Superior temporal gyrus (tissue), 1 donor: ENCODE results near the gene ISG20L2.

Experiments
- DNase-seq: peaks from one replicate; pipeline ENCODE4 v3.0.0-alpha.2; 2016; ENCODE audit errors: extremely low spot score

The ISG20L2 gene

GRCh38 chr1:156689953-156690674 is 38.5 kb downstream of the ISG20L2 start:
- DNase-seq = no peak

- DNase-seq = peak; percentile 83
These were observed 39.3 kb downstream of the ISG20L2 start for GRCh38 chr1:156689035-156689952.

GRCh38 chr1:156684227-156684782 is 44.3 kb downstream of the ISG20L2 start:
- no peak for DNase-seq

- no peak for DNase-seq
These were observed 46.2 kb downstream of the ISG20L2 start for GRCh38 chr1:156682166-156682890.

GRCh38 chr1:156681196-156681960 is 47.2 kb downstream of the ISG20L2 start:
- DNase-seq = no peak

GRCh38 chr1:156680056-156680455 is 48.5 kb downstream of the ISG20L2 start:
- DNase-seq = no peak

GRCh38 chr1:156677616-156678596 is 50.7 kb downstream of the ISG20L2 start:
- peak; percentile 89 for DNase-seq

GRCh38 chr1:156676820-156677615 is 51.5 kb downstream of the ISG20L2 start, which contains the start of gene NES:
TSS of gene NES (minus strand) at chr1:156677407. CDS start at chr1:156677264, 143 bp downstream.
- peak; percentile 24 for DNase-seq

GRCh38 chr1:156676114-156676819 is 52.3 kb downstream of the ISG20L2 start:
- DNase-seq = no peak

GRCh38 chr1:156675210-156676113 is 53.1 kb downstream of the ISG20L2 start:
- no peak for DNase-seq

GRCh38 chr1:156673387-156674121 is 55.0 kb downstream of the ISG20L2 start:
- peak; percentile 39 for DNase-seq
